B cell (primary cell): ENCODE measurements around the gene PLG. TPM values are rescaled to one million over a fixed set of nuclear protein-coding genes. Genes with fewer than 3 reads are reported as not detected.
A peak's percentile ranks its signal among the peaks of the same experiment; 100 is the strongest.

ENCODE experiments used
- ATAC-seq: fragments of 200-7000 bp; cut with Tn5 transposase; one replicate; pipeline ENCODE4 v1.10.0; 2021; ENCODE audit warnings: low read depth, mild to moderate bottlenecking, moderate number of reproducible peaks, moderate library complexity
- CTCF ChIA-PET: fragments of 350-600 bp; sonication (Branson Sonifier 250); formaldehyde crosslinking; loops from one replicate; lab custom pipeline; 2021; ENCODE audit warnings: antibody characterized with exemption, inconsistent platforms; lab: Charles Lee
- POLR2A ChIA-PET: fragments of 350-600 bp; sonication (Branson Sonifier 250); formaldehyde crosslinking; loops from one replicate; lab custom pipeline; 2021; ENCODE audit warnings: antibody characterized with exemption; lab: Charles Lee
- DNase-seq: peaks from one replicate; pipeline ENCODE4 v3.0.0; 2013
- H2AFZ ChIP-seq: 2 replicates; pipeline ENCODE4 v1.6.1; 2012; ENCODE audit warnings: mild to moderate bottlenecking, low read depth, low read length; ENCODE audit not compliant: insufficient read depth, poor library complexity, severe bottlenecking
- H3K27ac ChIP-seq, 2 donors: 1 replicate in 1 of 2; 2 replicates in 1 of 2; pipeline ENCODE4 v1.5.1; 2012 to 2013; ENCODE audit warnings: low read length in 2 of 2, mild to moderate bottlenecking in 2 of 2, moderate library complexity in 1 of 2
- H3K27me3 ChIP-seq, 4 experiments: fragments of 200-600 bp in 1 of 4; sonication (generic) in 1 of 4; replicated peaks in 1 of 4; 1 replicate in 2 of 4; 2 replicates in 2 of 4; pipeline versions ENCODE4 v1.6.1 to v1.7.0; 2013 to 2016; ENCODE audit warnings: low read length in 3 of 4, mild to moderate bottlenecking in 2 of 4, mixed read lengths in 1 of 4, moderate library complexity in 1 of 4; ENCODE audit not compliant: insufficient read depth in 4 of 4, control insufficient read depth in 3 of 4; ENCODE audit errors: control extremely low read depth in 1 of 4
- H3K36me3 ChIP-seq, 2 experiments: replicated peaks in 1 of 2; 1 replicate in 1 of 2; 2 replicates in 1 of 2; pipeline versions ENCODE4 v1.6.1 to v1.7.1; 2013; ENCODE audit warnings: low read length in 1 of 2; ENCODE audit not compliant: insufficient read depth in 2 of 2, control insufficient read depth in 1 of 2; ENCODE audit errors: control extremely low read depth in 1 of 2, extremely low read depth in 1 of 2
- H3K4me1 ChIP-seq, 2 donors: fragments of 200-600 bp in 1 of 2; sonication (generic) in 1 of 2; 1 replicate in 1 of 2; 2 replicates in 1 of 2; pipeline versions ENCODE4 v1.5.1 to v1.6.1; 2013 to 2017; ENCODE audit warnings: low read length in 2 of 2; ENCODE audit not compliant: control insufficient read depth in 2 of 2, insufficient read depth in 2 of 2
- H3K4me2 ChIP-seq: replicated peaks from 2 replicates; pipeline ENCODE3; 2012; ENCODE audit warnings: mild to moderate bottlenecking, low read depth, low read length; ENCODE audit not compliant: poor library complexity, severe bottlenecking
- H3K4me3 ChIP-seq, 5 experiments: fragments of 200-600 bp in 1 of 5; sonication (generic) in 1 of 5; 1 replicate in 3 of 5; 2 replicates in 2 of 5; pipeline versions ENCODE4 v1.5.1 to v1.7.0; 2011 to 2016; ENCODE audit warnings: low read length in 4 of 5, mild to moderate bottlenecking in 4 of 5, low read depth in 2 of 5, control low read depth in 1 of 5, moderate library complexity in 1 of 5; ENCODE audit not compliant: insufficient read depth in 1 of 5; ENCODE audit errors: control extremely low read depth in 1 of 5, extremely low read depth in 1 of 5
- H3K79me2 ChIP-seq: fragments of 200-600 bp; sonication (generic); one replicate; pipeline ENCODE4 v1.6.0; 2016; ENCODE audit warnings: low read length; ENCODE audit not compliant: control insufficient read depth, insufficient read depth
- H3K9ac ChIP-seq: fragments of 200-600 bp; sonication (generic); 2 replicates; pipeline ENCODE4 v1.6.1; 2017; ENCODE audit warnings: mild to moderate bottlenecking, low read length, moderate library complexity
- H3K9me3 ChIP-seq, 3 donors: one replicate each; pipeline versions ENCODE4 v1.6.1 to v1.7.1; 2013; ENCODE audit warnings: low read length in 2 of 3; ENCODE audit not compliant: control insufficient read depth in 2 of 3, insufficient read depth in 1 of 3; ENCODE audit errors: control extremely low read depth in 1 of 3
- H4K20me1 ChIP-seq: 2 replicates; pipeline ENCODE4 v1.6.0; 2012; ENCODE audit warnings: mild to moderate bottlenecking, low read length; ENCODE audit not compliant: insufficient read depth, control insufficient read depth, poor library complexity, severe bottlenecking
- H3K27ac Mint-ChIP-seq: one replicate; pipeline ENCODE4 v1.8.0; 2021; ENCODE audit warnings: mixed read lengths
- H3K27me3 Mint-ChIP-seq: one replicate; pipeline ENCODE4 v1.8.0; 2021; ENCODE audit warnings: mixed read lengths
- H3K4me1 Mint-ChIP-seq: one replicate; pipeline ENCODE4 v1.8.0; 2021; ENCODE audit warnings: mixed read lengths
- H3K4me3 Mint-ChIP-seq: one replicate; pipeline ENCODE4 v1.8.0; 2021; ENCODE audit warnings: mixed read lengths
- H3K9me3 Mint-ChIP-seq: one replicate; pipeline ENCODE4 v1.8.0; 2022; ENCODE audit warnings: mixed read lengths; ENCODE audit not compliant: insufficient read depth
- EZH2 ChIP-seq: IDR thresholded peaks from 2 replicates; pipeline ENCODE4 v1.6.1; 2012; ENCODE audit warnings: borderline replicate concordance, low read depth, mild to moderate bottlenecking, moderate library complexity, low read length; ENCODE audit not compliant: insufficient read depth, poor library complexity, severe bottlenecking
- WGBS: methylation state at CpG from one replicate; pipeline ENCODE4 v1.1.5; 2013; ENCODE audit warnings: missing lambda C conversion rate; ENCODE audit not compliant: insufficient coverage; 5-methylcytosine and 5-hydroxymethylcytosine counted together
- intact Hi-C: fragments of 100-400 bp; cut with micrococcal nuclease; formaldehyde crosslinking; loops from one replicate; pipeline ENCODE4 v1.10.0; 2022
- polyA plus RNA-seq: library from polyadenylated mRNA; depleted of rRNA; stranded (reverse); fragments of >200 nt; gene quantifications from 2 replicates; pipeline ENCODE4 v1.2.3, GENCODE V29; 2012
- total RNA-seq, 2 donors: library from RNA; stranded (reverse); fragments of 120-200 nt in 1 of 2; gene quantifications; 1 replicate in 1 of 2; 2 replicates in 1 of 2; pipeline versions ENCODE4 v1.2.3 to v1.2.4, GENCODE V29; 2013 to 2022
- TF ChIP-seq, protein P1 (sequence below): fragments of 200-600 bp; IDR thresholded peaks from one replicate; pipeline ENCODE4 v1.8.0; 2022; ENCODE audit warnings: antibody characterized with exemption, mild to moderate bottlenecking

Gene PLG
- total and polyA plus RNA-seq, 2 donors (not counting 1 experiment from before 2014, with no cell fraction given) = 0.32 TPM; not detected in 1

DNA sequence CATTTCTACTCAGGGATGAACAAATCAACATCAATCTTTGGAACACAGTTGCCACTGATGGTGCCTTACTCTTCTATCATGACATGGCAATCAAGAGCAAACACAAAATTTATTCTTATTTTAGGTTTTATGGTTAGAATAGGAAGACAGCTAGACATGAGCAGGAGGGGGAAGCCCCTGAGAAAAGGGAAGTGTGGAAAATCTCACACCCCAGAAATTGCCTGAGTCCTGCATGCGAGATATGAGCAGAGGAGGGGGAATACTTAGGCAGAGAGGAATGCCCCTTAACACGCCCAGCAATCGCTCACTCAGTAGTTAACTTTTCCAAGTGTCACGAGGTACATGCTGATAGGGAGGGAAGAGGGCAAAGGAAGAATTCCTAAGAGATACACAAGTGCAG is 79.3 kb downstream of the PLG start:
- Histone ChIP-seq H3K4me2 (no peak overlapping the region), H3K27me3 (no peaks in the 10 kb centered on the region), H4K20me1 (no peaks in the 10 kb centered on the region), H3K79me2 (no peaks in the 10 kb centered on the region), H3K9me3 (no peaks in the 10 kb centered on the region), H3K36me3 (no peaks in the 10 kb centered on the region), H3K4me1 (no peaks in the 10 kb centered on the region), H2AFZ (no peak overlapping the region), H3K27ac (no peak overlapping the region), H3K4me3 (no peak overlapping the region), H3K9ac (no peak overlapping the region)
- H3K4me3 Mint-ChIP-seq = no peak overlapping the region
- intact Hi-C loops = no loop called here
- H3K4me1 Mint-ChIP-seq = peaks cover 8% of the 10 kb centered on the region
- ATAC-seq (no peak), DNase-seq (peak; percentile 9)
- no peak for TF ChIP-seq EZH2
- TF ChIP-seq, protein P1, sequence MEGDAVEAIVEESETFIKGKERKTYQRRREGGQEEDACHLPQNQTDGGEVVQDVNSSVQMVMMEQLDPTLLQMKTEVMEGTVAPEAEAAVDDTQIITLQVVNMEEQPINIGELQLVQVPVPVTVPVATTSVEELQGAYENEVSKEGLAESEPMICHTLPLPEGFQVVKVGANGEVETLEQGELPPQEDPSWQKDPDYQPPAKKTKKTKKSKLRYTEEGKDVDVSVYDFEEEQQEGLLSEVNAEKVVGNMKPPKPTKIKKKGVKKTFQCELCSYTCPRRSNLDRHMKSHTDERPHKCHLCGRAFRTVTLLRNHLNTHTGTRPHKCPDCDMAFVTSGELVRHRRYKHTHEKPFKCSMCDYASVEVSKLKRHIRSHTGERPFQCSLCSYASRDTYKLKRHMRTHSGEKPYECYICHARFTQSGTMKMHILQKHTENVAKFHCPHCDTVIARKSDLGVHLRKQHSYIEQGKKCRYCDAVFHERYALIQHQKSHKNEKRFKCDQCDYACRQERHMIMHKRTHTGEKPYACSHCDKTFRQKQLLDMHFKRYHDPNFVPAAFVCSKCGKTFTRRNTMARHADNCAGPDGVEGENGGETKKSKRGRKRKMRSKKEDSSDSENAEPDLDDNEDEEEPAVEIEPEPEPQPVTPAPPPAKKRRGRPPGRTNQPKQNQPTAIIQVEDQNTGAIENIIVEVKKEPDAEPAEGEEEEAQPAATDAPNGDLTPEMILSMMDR = no peak
- WGBS = 71% methylated on average over 4 of the region's 4 CpGs
- ChIA-PET POLR2A (no interaction called here), CTCF (no interaction called here)
- H3K27ac Mint-ChIP-seq = no peak overlapping the region
- no peaks in the 10 kb centered on the region for H3K9me3 Mint-ChIP-seq
- H3K27me3 Mint-ChIP-seq = no peaks in the 10 kb centered on the region

DNA sequence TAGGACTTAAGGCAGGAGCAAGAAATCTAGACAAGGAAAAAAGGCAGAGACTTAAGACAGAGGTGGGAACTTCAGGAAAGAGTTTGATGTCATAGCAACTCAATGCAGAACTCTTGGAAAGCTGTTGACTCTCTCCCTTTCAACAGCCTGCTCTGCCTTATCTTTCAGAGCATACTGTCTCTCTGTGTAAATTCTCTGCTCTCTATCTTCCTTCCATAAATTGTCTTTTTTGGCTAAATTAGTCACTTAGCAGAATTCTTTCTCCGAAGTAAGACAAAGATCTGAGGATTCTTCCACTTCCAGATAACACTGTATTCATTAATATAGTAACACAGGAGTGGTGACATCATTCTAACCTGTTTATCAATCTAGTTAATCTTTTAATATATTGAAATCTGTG is 80.2 kb downstream of the PLG start:
- Histone ChIP-seq H3K4me2 (no peak overlapping the region), H3K27me3 (no peaks in the 10 kb centered on the region), H2AFZ (no peak overlapping the region), H3K36me3 (no peaks in the 10 kb centered on the region), H3K4me3 (no peak overlapping the region), H3K27ac (no peak overlapping the region), H3K9me3 (no peaks in the 10 kb centered on the region), H3K4me1 (no peaks in the 10 kb centered on the region), H4K20me1 (no peaks in the 10 kb centered on the region), H3K9ac (no peak overlapping the region), H3K79me2 (no peaks in the 10 kb centered on the region)
- Mint-ChIP-seq H3K9me3 (no peaks in the 10 kb centered on the region), H3K4me1 (peaks cover 8% of the 10 kb centered on the region), H3K27ac (no peak overlapping the region), H3K4me3 (no peak overlapping the region), H3K27me3 (no peaks in the 10 kb centered on the region)
- no peak for DNase-seq
- ChIA-PET CTCF (no interaction called here), POLR2A (no interaction called here)
- no peak for ATAC-seq
- no peak for TF ChIP-seq EZH2
- TF ChIP-seq, protein P1 = no peak
- intact Hi-C loops = no loop called here
- WGBS = no CpG with 5 or more reads among the region's 1 CpG
